GM10266 (cell line): Measurements from ENCODE around the gene ACER1.
A peak's percentile ranks its signal among the peaks of the same experiment; 100 is the strongest.
"Not testable (repeated sequence)": the region's sequence is repeated elsewhere in the genome, so short reads cannot be mapped to it uniquely, and the experiment has no call there.

Experiments
- DNase-seq: peaks from one replicate; pipeline ENCODE4 v3.0.0; 2012; ENCODE audit errors: extremely low spot score
- TF ChIP-seq, protein P1 (sequence below): IDR thresholded peaks from 2 replicates; pipeline ENCODE4 v1.5.1; 2012; ENCODE audit warnings: mild to moderate bottlenecking, low read depth; ENCODE audit not compliant: control insufficient read depth, insufficient read depth; ENCODE audit errors: missing control alignments

The ACER1 gene

DNA sequence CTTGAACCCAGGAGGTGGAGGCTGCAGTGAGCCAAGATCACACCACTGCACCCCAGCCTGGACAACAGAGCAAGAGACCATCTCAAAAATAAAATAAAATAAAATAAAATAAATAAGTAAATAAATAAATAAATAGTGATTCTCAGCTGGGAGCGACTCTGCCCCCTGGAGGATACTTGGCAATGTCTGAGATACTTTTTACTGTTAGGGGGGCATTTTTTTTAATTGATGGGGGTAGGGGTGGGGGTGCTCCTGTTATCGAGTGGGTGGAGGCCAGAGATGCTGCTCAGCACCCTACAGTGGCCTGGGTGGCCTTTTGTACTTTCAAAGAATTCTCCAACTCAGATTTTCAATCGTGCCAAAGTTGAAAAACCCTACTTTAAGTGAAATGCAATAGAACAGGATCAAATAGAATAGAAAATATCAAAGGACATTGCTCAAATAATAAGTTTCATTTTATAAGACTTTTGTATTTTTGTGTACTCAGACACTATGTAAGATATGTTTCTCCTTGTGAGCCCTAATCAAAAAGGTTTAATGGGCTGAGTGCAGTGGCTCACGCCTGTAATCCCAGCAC is 20.8 kb upstream of the ACER1 start:
- no peak for DNase-seq
- TF ChIP-seq, protein P1, sequence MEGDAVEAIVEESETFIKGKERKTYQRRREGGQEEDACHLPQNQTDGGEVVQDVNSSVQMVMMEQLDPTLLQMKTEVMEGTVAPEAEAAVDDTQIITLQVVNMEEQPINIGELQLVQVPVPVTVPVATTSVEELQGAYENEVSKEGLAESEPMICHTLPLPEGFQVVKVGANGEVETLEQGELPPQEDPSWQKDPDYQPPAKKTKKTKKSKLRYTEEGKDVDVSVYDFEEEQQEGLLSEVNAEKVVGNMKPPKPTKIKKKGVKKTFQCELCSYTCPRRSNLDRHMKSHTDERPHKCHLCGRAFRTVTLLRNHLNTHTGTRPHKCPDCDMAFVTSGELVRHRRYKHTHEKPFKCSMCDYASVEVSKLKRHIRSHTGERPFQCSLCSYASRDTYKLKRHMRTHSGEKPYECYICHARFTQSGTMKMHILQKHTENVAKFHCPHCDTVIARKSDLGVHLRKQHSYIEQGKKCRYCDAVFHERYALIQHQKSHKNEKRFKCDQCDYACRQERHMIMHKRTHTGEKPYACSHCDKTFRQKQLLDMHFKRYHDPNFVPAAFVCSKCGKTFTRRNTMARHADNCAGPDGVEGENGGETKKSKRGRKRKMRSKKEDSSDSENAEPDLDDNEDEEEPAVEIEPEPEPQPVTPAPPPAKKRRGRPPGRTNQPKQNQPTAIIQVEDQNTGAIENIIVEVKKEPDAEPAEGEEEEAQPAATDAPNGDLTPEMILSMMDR: peak; percentile 17

DNA sequence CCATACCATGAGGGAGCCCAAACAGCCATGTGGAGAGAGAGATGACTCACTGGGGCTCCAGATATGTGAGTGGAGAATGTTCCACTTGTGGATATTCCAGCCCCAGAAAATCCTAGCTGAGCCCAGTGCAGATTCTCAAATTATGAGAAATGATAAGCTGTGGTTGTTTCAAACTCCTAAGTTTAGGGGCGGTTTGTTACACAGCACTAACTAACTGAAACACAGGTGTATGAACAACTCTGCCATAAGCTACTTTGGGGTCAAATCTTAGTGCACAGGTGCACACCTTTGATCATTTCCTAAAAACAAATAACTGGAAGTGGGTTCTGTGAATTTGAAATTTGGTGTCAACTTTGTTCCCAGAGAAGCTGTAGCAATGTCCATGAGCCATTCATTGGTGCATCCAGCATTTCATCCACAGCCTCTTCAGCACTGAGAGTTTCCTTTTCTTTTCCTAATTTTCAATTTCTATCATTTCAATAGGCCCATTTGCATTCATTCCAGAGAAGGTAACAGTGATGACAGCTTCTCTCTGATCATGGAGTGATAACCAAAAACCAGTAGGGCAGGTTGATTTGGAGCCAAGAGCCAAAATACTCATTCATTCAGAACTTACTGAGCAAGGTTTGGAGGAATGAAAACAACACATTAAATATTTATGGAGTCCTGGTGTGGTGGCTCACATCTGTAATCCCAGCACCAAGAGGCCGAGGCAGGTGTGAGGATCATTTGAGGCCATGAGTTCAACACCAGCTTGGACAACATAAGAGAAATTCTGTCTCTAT is 19.2 kb upstream of the ACER1 start:
- TF ChIP-seq, protein P1: no peak
- no peak for DNase-seq

DNA sequence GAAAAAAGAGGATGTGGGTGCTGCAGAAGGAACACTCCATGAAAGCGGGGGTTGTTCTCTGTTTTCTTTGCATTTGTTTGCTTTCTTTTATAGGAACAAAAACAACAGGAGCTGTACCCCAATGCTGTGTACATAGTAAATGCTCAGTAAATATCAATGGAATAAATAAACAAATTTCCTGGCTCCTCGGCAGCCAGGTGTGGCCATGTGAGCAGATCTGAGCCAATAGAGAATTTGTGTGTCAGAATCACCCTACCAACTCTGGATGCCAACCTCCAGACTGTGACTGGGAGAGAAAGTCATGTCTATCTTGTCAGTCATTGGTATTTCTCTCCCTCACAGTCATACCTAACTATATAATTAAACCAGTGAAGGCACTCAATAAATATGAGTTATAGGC is 17.3 kb upstream of the ACER1 start:
- DNase-seq: no peak
- TF ChIP-seq, protein P1: no peak

DNA sequence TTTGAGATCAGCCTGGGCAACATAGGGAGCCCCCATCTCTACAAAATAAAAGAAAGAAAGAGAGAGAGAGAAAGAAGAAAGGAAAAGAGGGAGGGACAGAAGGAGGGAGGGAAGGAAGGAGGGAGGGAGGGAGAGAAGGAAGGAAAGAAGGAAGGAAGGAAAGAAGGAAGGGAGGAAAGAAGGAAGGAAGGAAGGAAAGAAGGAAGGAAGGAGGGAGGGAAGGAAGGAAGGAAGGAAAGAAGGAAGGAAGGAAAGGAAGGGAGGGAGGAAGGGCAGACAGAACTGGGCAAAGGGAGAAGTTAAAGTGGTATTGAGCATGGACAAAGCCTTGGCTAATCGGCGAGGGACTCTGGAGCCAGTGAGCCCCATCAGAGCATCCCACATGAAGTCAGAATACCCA is 15.9 kb upstream of the ACER1 start:
- DNase-seq: not testable (repeated sequence)

- TF ChIP-seq, protein P1: no peak
- no peak for DNase-seq
Observed at GRCh38 chr19:6343462-6343861, 10.1 kb upstream of the ACER1 start.

- no peak for DNase-seq
- TF ChIP-seq, protein P1: no peak
Observed at GRCh38 chr19:6340493-6341201, 7.2 kb upstream of the ACER1 start.

- TF ChIP-seq, protein P1: no peak
- no peak for DNase-seq
Observed at GRCh38 chr19:6334490-6335285, 1.3 kb upstream of the ACER1 start.
